CD1c-positive myeloid dendritic cell (primary cell): ENCODE results near the gene ASPSCR1.
A peak's percentile ranks its signal among the peaks of the same experiment; 100 is the strongest.

Experiments
- DNase-seq: peaks from one replicate; pipeline ENCODE4 v3.0.0-alpha.2; 2016; ENCODE audit errors: extremely low spot score

Gene ASPSCR1, protein sequence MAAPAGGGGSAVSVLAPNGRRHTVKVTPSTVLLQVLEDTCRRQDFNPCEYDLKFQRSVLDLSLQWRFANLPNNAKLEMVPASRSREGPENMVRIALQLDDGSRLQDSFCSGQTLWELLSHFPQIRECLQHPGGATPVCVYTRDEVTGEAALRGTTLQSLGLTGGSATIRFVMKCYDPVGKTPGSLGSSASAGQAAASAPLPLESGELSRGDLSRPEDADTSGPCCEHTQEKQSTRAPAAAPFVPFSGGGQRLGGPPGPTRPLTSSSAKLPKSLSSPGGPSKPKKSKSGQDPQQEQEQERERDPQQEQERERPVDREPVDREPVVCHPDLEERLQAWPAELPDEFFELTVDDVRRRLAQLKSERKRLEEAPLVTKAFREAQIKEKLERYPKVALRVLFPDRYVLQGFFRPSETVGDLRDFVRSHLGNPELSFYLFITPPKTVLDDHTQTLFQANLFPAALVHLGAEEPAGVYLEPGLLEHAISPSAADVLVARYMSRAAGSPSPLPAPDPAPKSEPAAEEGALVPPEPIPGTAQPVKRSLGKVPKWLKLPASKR

DNA sequence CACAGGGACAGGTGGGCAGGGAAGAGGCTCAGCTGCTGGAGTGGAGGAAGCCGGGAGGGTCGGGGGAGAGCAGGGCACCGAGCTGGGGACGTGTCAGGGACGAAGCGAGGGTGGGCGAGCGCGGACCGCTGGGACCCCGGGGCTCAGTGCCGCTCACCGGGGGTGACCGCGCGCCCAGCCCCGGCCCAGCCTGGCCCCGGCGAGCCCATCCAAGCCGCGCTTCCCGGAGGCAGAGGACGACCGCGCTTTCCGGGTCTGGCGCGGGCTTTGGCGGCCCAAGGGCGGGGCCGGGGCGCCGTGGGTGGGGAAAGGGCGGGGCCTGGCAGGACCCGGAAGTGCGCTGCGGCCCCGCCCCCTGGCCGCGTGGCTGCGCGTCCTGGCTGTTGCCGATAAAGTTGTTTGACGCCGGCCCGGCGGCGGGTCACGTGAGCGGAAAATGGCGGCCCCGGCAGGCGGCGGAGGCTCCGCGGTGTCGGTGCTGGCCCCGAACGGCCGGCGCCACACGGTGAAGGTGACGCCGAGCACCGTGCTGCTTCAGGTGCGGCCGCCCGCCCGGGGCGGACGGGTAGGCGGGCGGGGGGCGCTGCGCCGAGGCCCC, at the start of gene ASPSCR1:
TSS of gene ASPSCR1 (plus strand) at position 419 of the 598 bp plus-strand sequence. CDS start at position 437, 18 bp downstream.
- DNase-seq, result peak; percentile 96

DNA sequence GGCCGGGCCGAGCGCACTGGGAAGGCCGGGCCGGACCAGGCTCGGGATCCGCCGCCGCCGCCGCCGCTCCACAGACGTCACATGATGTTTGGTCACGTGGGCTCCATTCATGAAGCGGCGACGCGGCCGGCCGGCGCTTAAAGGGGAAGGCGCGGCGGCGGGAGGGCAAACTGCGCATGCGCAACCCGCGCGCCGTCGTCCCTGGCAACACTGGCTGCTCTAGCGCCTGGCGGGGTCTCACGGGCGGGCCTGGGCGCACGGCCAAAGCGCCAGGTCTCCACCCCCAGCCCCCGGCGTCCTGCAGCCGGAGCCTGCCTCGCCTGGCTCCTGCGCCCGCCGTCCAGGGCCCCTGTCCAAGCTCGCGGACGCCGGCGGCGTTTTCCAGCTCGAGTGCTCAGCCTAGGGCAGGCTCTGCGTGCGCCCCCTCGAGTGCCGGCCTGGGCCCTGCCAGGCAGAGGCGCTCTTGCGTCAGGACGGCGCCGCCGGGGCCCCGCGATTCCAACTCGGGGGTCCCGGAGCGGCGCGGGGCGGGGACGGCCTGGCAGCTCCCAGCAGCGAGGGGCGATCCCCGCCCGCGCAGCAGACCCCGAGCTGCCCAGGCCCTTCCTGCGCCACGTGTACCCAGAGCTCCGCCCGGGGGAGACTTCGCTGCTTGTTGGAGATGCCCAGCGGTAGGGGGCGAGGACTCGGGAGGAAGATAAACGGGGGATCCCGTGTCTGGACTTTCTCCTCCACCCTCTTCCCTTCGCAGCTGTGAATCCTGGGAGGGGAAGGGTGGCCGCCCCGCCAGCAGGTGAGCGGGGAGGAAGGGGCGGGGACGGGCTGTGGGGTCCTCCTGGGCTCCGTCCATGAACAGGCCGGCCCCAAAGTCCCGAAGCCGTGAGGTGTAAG, 49.5 kb upstream of the ASPSCR1 start, which contains the start of gene MAFG:
TSS of gene MAFG (minus strand) at position 83 of the 891 bp plus-strand sequence. CDS start 4,550 bp downstream, outside the sequence.
- peak; percentile 98 for DNase-seq

DNA sequence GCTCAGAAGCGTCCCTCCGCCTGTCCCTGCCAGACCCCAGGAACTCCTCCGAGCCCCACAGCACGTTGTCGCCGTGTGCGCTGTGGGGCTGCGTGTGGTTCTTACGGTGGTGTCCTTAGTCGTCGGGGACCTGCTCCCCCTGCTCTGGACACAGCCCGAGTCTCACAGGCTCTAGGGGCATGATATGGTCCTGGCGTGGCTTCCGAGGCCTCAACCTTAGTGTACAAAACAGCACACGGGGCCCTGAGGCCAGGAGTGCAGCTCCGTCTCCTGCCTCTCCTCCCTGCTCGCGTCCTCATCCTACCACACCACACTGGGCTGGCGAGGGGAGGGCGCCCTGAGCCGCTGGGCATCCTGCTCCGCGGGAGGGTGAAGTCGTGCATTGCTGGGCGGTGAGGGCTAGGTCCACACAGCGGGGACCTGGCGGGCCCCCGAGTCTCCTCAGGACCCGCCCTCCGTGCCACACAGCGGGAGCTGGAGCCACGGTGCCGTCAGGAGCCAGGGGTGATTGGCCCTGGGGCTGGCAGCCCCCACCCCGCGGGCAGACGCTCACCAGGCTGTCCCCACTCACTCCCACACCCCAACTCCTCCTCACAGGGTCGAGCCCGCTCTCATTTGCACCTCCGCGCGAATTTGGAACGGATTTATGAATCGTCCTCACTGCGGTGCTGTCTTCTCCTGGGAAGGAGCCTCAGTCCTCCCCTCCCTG, 48.7 kb upstream of the ASPSCR1 start:
- DNase-seq, result no peak

DNA sequence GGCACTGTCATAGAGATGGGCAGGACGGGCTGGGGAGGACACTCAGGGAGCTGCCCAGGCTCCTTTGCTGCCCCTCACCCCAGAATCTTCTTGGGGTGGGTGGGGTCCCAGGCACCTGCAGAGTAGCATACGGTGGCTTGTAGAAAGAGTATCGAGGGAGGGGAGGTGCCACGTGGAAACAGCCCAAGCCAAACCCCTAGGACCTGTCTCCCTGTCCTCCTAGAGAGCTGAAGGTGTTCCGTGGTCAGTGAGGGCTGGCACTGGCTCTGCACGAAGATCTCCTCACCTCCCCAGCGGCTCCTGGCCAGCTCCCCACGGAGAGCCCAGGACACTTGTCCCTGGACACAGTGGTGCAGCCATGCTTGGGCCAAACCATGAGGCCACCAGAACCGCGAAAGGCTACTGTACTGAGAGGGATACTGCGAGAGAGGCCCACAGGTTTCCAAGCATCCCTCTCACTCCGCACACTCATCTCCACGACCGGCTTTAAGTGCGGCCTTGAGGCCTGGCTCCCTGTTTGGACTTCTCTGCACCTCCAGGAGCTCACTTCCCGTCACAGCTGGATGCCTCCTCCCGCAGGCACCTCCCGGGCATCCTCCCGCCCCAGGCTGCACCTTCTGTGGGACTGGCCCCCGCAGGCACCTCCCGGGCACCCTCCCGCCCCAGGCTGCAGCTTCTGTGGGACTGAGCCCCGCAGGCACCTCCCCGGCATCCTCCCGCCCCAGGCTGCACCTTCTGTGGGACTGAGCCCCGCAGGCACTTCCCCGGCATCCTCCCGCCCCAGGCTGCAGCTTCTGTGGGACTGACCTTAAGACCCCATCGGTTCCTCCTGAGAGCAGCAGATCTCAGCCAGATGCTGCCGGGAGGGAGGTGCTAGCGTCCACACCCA, 47.9 kb upstream of the ASPSCR1 start:
- DNase-seq, result no peak

DNA sequence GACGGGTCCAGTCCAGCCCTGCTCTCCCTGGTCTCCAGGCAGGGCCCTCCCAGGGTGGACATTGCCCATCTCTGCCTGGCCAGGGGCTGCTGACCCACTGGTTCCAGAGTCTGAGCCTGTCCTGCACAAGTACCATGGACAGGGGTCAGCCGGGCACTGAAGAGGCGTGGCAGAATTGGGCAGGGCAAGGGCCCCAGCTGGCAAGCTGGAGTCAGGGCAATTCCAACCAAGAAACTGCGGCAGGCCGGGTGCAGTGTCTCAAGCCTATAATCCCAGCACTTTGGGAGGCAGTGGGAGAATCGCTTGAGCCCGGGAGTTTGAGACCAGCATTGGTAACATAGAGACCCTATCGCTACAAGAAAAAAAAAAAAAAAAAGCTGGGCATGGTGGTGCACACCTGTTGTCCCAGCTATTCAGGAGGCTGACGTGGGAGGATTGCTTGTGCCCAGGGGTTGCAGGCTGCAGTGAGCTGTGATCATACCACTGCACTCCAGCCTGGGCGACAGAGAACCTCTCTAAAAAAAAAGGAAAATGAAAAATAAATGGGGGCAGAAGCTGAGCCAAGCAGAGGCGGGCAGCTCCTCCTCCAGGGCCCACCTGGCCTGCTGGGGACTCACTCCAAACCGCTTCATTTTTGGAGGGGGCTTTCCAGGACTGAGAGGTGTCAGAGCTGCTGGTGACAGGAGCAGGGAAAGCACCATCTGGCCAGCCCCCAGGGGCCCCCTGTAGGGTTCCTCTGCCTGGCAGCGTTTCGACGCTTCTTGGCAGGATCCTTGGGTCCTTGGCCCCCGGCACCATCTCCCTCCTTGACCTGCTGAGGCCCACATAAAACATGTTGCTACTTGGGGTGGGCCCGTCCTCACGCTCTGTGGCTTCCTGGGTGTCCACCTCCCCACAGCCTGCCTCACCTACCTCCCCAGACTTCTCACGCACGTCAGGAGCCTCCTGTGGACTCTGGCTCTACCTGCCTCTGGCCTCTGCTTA, 47.0 kb upstream of the ASPSCR1 start:
- DNase-seq, result no peak

DNA sequence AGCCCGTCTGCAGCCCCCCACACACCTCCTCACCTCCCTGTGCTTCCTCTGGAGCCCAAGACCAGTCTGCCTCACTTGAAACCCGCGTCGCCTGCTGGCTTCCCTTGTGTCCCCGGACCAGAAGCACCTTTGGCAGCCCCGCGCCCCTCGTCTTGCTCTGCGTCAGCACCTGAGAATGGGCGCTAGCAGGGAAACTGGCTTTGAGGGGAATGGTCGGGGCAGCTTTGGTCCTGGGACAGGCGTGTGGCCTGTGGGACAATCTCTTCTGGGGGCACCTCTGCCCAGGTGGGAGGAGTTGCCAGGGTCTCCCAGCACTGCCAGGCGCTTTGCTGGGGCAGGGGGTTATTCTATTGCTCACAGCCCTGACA, 46.3 kb upstream of the ASPSCR1 start:
- DNase-seq, result no peak

DNA sequence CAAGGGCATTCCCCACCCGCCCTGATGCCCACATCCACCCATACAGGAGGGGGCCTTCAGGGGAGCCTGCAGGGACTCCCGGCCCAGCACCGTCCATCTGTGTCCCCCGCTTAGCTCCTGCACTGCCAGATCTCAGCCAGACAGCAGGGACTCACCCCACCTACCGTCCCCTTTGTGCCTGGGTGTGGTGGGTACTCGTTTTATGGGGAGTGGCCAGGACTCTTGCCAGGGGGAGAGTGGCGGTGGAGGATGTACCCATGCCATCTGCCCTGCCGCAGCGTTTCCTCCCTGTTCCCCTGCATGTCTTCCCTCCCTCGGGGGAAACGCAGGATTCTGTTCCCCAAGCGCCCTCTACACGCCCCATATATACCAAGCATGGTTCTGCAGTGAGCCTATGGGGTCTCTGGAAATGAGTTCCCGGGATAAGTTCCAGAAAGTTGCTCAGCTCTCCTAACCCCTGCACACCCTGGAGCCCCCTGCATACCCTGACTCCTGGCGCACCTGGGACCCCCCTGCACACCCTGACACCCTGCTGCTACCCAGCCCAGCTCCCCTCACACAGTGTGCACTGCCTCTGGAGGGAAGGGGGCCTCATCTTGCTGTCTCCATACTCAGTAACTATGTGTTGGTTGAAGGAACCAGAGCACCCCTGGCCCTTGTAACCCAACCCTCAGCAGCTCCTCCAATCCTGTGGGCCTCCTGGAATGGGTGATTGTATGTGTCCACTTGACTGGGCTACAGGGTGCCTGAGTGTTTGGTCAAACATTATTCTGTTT, 45.7 kb upstream of the ASPSCR1 start:
- no peak for DNase-seq

DNA sequence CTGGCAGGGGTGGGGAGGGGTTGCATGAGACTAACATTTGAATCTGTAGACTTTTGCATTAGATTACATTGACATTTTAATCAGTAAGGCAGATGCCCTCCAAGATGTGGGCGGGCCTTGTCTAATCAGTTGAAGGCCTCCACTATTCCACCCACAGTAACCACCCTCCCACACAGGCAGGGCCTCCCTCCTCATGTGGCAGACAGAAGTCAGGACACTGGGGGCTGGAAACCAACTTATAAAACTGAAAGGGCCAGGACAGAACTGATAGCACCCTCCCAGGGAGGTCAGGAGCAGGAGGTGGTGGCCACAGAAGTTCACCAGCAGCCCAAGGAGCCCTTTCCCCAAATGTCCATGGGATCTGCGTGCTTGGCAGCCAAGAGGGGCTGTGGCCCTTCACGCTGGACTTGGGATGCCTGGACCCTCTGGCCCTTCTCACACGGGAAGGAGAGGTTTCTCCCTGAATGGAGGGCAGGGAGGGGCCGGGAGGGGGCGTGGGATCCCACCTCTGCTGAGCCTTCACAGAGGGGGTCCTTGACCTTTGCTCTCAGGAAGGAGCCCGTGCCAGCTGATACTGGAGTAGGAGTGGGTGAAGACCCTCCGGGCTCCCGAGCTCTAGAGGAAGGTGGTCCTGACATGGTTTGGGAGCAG, 45.0 kb upstream of the ASPSCR1 start:
- no peak for DNase-seq

DNA sequence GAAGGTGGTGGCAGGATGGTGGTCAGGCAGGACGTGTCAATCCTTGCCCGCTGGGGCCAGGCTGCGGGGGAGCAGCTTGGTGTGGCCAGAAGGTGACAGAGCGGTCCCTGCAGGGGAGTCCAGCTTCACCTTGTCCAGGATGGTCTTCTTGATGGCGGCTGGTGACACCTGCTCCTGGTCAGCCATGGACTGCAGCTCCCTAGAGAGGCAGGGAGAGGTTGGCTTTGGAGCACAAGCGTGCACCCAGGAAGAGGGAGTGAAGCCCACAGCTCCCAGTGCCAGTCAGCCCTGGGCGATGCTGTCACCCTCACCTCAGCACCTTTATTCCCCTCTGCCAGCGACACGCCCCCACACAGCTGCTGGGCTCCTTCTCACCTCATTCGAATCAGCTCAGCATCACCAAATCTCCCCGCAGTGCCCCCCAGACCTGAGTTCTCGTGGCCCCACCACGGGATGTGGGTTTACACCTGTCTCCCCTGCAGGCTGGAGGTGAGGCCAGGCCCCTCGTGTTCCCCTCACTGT, 44.2 kb upstream of the ASPSCR1 start:
- DNase-seq, result no peak

DNA sequence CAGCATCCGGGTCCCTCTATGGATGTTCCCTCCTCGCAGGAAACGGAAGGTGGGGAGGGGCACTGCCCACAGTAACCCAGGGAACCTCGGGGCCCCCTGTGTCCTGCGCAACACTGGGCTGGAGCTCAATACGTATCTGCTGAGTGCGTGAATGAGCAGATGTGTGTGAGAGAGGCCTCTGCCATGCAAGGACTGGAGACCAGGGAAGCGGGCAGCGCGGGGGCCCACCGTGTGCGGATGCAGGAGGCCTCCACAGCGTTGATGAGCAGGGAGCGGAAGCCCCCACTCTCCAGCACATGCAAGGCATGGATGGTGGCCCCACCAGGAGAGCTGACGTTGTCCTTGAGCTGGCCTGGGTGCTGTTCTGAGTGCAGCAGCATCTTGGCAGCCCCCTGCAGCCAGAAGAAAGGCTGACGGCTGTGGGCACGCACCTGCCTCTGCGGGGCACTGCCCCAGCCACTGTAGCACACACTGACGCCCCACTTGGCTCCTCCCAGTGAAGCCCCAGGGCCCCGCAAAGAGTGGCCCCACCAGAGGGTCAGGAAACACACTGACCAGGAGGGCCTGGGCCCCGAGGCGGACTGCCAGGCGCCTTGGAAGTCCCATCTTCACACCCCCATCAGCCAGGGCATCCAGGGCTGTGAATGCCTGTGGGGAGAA, 43.2 kb upstream of the ASPSCR1 start:
- DNase-seq, result no peak

DNA sequence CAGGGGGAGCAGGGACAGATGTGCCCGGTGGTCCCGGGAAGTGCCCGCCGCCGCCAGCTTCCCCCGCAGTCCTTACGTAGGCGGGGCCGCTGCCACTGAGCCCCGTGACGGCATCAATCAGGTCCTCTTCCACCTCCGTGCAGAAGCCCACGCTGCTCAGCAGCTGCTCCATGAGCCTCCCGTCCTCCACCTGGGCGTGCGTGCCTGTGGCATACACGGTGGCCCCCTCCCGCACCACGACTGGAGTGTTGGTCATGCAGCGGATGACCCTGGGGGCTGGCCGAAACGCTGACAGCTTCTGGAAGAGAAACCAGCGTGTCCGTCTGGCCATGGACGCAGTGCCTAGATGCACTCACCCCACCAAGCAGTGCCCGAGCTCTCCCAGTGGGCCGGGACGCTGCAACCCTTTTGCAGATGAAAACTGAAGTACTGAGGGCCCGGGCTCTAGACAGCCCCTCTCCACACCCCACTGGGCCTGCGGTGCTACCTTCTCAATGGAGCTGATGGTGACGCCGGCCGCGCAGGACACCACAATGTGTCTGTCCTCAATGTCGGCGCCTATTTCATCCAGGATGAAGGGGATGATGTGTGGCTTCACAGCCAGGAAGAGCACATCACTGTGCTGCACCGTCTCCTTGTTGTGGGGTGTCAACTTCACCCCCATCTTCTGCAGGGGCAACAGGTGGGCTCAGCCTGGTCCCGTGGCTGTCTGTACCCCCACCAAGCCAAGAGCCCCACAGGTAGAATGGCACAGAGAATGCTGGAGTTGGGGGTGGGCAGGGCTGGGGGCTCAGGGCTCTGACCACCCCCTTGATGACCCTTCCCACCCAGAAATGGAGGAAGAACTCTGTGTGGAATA, 42.4 kb upstream of the ASPSCR1 start:
- no peak for DNase-seq

DNA sequence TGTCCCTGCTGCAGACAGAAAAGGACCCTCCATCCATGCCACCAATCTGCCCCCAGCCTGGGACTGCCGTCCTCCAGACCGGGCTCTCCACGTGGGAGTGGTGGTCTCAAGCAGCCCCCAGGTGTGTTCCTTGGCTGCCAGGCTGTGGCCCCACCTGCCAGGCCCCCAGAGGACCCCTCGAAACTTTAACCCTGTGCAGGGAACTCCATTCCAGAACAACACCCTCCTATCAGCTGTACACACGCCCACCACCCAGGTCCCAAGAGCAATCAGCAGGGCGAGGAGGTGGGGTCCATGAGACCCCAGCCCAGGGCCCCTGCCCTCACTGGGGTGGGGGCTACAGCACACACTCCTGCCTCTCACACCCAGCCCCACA, 41.7 kb upstream of the ASPSCR1 start:
- no peak for DNase-seq

DNA sequence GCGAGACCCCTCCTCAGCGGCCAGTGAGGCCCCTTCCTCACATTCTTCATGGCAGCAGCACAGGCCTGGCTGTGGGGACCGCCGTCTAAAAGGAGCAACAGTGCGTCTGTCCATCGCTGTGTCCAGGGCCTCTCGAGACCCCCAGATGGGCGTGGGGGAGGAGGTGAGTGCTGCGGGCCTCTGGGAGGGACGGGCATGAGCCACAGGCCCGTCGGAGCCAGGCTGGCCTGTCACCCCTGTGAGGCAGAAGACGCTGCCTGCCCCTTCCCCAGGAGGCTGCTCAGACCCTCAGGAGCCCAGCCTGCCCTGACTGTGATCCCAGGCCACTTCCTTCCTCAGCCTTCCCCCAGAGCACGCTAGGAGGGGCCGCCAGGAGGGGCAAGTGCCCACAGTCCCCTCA, 38.2 kb upstream of the ASPSCR1 start:
- DNase-seq, result no peak

DNA sequence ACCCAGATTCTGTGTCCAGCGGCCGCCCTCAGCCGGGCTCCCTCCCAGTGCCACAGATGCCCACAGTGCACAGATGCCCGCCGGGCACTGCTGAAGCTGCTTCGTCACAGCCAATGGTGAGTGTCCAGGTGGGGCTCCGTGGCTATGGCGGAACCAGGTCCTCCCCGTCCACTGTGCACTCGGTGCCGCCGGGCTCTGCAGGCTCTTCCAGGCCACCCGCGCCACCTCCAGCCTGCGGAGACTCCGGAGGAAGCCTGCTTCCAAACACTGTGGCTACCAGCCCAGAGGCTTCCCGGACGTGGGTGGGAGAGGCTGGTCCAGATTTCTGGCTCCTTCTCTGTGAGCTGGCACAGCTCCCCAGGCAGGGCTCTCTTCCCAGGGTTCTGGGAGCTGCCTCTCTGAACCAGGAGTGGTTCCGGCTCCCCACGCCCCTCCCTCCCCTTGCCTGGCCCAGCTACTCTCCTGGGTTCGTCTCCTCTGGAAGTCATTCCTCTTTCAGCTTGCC, 37.5 kb upstream of the ASPSCR1 start:
- no peak for DNase-seq

DNA sequence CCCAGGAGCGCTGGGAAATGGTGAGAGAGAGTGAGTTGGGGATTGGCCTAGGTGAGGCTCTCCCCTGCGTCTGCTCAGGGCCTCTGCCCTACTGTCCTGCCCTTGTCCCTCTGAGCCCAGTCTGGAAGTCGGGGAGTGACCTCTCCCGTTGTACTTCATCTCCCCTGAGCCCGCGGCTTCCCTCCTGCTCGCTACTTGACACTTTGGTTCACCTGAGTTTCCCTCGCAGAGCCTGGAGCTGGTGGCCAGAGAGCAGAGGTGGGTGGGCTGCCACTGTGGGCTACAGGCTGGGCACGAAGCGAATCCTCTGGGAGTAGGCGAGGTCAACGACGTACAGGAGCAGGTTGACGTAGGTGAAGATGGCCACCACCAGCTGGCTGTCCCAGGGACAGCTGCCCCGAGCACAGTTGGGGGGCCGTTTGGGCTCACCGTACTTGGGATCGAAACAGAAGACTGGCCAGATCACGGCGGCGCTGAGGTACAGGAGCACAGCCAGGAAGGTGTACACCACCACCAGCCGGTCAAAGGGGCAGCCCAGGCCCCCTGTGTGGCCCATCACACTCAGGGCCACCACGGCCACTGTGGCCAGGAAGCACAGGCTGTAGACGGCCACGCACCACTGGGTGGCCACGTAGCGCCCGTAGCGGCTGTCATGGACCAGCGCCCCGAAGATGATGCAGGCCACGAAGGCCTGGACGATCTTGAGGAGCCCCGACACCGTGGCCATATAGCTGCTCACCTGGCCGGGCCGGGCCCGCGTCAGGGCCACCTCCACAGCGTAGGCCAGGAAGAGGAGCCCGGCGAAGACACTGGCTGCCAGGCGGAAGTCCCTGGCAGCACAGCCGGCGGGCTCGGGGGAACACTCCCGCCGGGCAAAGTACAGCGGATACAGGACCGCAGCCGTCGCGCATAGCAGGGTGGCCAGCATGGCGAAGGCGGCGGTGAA, 36.6 kb upstream of the ASPSCR1 start:
- DNase-seq, result no peak
